Suprapubic skin (tissue), 4 donors: Measurements from ENCODE around the gene ATP8B1. TPM values are rescaled to one million over a fixed set of nuclear protein-coding genes. Genes with fewer than 3 reads are reported as not detected.
"Not testable (repeated sequence)": the region's sequence is repeated elsewhere in the genome, so short reads cannot be mapped to it uniquely, and the experiment has no call there.

Experiments used
- DNase-seq, 2 donors: peaks; one replicate each; pipeline ENCODE4 v3.0.0-alpha.2; 2019; ENCODE audit warnings: low spot score in 2 of 2
- H3K27ac ChIP-seq: fragments of 200-600 bp; sonication (generic); one replicate; pipeline ENCODE4 v1.5.1; 2019
- H3K27me3 ChIP-seq: fragments of 200-600 bp; sonication (generic); one replicate; pipeline ENCODE4 v1.5.1; 2019
- H3K36me3 ChIP-seq: fragments of 200-600 bp; sonication (generic); one replicate; pipeline ENCODE4 v1.5.1; 2019
- H3K4me1 ChIP-seq: fragments of 200-600 bp; sonication (generic); one replicate; pipeline ENCODE4 v1.5.1; 2019
- H3K4me3 ChIP-seq: fragments of 200-600 bp; sonication (generic); one replicate; pipeline ENCODE4 v1.5.1; 2019; ENCODE audit warnings: mild to moderate bottlenecking
- H3K9me3 ChIP-seq: fragments of 200-600 bp; sonication (generic); one replicate; pipeline ENCODE4 v1.5.1; 2019
- EP300 ChIP-seq: sonication (generic); formaldehyde crosslinking; IDR thresholded peaks from one replicate; pipeline ENCODE4 v1.6.1; 2017; ENCODE audit warnings: antibody characterized with exemption
- POLR2A ChIP-seq, 2 donors: fragments of 450-650 bp; IDR thresholded peaks; one replicate each; pipeline ENCODE4 v1.6.1; 2017; ENCODE audit warnings: antibody characterized with exemption in 2 of 2, mild to moderate bottlenecking in 2 of 2, moderate library complexity in 2 of 2
- POLR2AphosphoS5 ChIP-seq, 3 donors: sonication (generic); formaldehyde crosslinking; IDR thresholded peaks; one replicate each; pipeline ENCODE4 v1.6.1; 2017; ENCODE audit warnings: antibody characterized with exemption in 3 of 3
- WGBS: methylation state at CpG from one replicate; pipeline ENCODE4 v1.1.5; 2018; 5-methylcytosine and 5-hydroxymethylcytosine counted together
- total RNA-seq, 4 donors: library from RNA; depleted of rRNA; stranded (reverse); fragments of >200 nt; gene quantifications; one replicate each; pipeline ENCODE4 v1.1.0, GENCODE V29; 2016
- TF ChIP-seq, protein P1 (sequence below), 2 donors: fragments of 200-600 bp in 1 of 2; fragments of 450-650 bp in 1 of 2; sonication (generic) in 1 of 2; IDR thresholded peaks; one replicate each; pipeline ENCODE4 v1.5.1; 2016 to 2019; ENCODE audit warnings: antibody characterized with exemption in 2 of 2, mild to moderate bottlenecking in 1 of 2, moderate library complexity in 1 of 2

ATP8B1 gene
- total RNA-seq, 4 donors from 2014 or later = 21.5 to 59.1 (median 26.0) TPM

DNA sequence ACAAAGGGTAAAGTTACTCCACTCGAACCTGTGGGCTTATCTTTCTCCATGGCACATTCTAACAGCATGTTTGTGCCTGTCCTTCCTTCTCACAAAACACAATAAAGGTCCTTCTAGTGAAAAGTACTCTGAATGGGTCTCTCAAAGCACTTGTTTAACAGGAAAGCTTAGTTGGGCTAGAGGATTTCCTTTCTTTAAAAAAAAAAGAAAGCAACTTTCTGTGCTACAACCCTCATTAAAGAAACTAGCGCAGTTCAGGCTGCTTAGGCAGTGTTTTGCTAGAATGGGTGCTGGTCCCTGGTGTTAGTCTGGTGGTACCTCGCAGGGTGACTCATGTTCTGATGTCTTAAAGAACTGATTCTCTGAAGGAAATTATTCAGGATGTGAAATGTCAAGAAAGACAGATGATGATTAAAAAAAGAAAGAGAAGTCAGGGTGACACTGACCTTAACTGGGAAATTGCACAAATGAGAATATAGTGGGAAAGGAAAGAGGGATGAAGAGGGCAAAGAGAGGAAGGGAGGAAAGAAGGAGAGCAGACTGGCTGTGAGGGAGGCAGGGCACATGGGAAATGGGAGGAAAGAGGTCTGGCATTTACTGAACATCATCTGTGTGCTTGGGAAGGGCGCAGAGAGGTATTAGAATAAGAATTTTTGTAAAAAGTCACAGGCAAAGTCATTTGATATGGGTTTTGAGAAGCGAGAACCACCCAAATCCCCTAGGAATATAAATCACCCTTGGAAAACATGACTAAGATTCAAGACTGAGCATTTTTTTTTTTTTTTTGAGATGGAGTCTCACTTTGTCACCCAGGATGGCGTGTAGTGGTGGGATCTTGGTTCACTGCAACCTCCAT, 74.9 kb downstream of the ATP8B1 start:
- peaks cover 16% of the 10 kb centered on the region for H3K4me1 ChIP-seq
- no peak overlapping the region for H3K4me3 ChIP-seq
- TF ChIP-seq, protein P1, sequence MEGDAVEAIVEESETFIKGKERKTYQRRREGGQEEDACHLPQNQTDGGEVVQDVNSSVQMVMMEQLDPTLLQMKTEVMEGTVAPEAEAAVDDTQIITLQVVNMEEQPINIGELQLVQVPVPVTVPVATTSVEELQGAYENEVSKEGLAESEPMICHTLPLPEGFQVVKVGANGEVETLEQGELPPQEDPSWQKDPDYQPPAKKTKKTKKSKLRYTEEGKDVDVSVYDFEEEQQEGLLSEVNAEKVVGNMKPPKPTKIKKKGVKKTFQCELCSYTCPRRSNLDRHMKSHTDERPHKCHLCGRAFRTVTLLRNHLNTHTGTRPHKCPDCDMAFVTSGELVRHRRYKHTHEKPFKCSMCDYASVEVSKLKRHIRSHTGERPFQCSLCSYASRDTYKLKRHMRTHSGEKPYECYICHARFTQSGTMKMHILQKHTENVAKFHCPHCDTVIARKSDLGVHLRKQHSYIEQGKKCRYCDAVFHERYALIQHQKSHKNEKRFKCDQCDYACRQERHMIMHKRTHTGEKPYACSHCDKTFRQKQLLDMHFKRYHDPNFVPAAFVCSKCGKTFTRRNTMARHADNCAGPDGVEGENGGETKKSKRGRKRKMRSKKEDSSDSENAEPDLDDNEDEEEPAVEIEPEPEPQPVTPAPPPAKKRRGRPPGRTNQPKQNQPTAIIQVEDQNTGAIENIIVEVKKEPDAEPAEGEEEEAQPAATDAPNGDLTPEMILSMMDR (IDR thresholded peaks at IDR 0.05) = no peak
- TF ChIP-seq POLR2AphosphoS5 (IDR thresholded peaks at IDR 0.05) (no peak), EP300 (no peak), POLR2A (IDR thresholded peaks at IDR 0.05) (no peak)
- no peaks in the 10 kb centered on the region for H3K27me3 ChIP-seq
- 48% methylated on average over 6 of the region's 6 CpGs for whole genome bisulfite sequencing
- no peak overlapping the region for H3K27ac ChIP-seq
- H3K36me3 ChIP-seq = peaks cover 2% of the 10 kb centered on the region
- DNase-seq = no peak
- no peaks in the 10 kb centered on the region for H3K9me3 ChIP-seq

DNA sequence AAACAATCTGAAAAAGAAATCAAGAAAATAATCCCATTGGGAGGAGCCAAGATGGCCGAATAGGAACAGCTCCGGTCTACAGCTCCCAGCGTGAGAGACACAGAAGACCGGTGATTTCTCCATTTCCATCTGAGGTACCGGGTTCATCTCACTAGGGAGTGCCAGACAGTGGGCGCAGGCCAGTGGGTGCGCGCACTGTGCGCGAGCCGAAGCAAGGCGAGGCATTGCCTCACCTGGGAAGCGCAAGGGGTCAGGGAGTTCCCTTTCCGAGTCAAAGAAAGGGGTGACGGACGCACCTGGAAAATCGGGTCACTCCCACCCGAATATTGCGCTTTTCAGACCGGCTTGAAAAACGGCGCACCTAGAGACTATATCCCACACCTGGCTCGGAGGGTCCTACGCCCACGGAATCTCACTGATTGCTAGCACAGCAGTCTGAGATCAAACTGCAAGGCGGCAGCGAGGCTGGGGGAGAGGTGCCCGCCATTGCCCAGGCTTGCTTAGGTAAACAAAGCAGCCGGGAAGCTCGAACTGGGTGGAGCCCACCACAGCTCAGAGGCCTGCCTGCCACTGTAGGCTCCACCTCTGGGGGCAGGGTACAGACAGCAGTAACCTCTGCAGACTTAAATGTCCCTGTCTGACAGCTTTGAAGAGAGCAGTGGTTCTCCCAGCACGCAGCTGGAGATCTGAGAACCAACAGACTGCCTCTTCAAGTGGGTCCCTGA, 83.7 kb downstream of the ATP8B1 start:
- not testable (repeated sequence) for H3K36me3 ChIP-seq, DNase-seq, H3K27me3 ChIP-seq, H3K27ac ChIP-seq, H3K4me3 ChIP-seq, H3K9me3 ChIP-seq, H3K4me1 ChIP-seq
- 94% methylated on average over 30 of the region's 31 CpGs for WGBS

DNA sequence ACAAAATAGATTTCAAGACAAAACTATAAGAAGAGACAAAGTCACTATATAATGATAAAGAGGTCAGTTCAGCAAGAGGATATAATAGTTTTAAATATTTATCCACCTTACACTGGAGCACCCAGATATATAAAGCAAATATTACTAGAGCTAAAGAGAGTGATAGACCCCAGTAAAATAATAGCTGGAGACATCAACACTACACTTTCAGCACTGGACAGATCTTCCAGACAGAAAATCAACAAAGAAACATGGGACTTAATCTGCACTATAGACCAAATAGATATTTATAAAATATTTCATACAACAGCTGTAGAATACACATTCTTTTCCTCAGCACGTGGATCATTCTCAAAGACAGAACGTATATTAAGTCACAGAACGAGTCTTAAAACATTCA, 86.6 kb downstream of the ATP8B1 start:
- no peak for TF ChIP-seq EP300
- TF ChIP-seq, protein P1 (IDR thresholded peaks at IDR 0.05) = no peak
- no peak for TF ChIP-seq POLR2AphosphoS5 (IDR thresholded peaks at IDR 0.05)
- TF ChIP-seq POLR2A (IDR thresholded peaks at IDR 0.05) = no peak
- DNase-seq = no peak

DNA sequence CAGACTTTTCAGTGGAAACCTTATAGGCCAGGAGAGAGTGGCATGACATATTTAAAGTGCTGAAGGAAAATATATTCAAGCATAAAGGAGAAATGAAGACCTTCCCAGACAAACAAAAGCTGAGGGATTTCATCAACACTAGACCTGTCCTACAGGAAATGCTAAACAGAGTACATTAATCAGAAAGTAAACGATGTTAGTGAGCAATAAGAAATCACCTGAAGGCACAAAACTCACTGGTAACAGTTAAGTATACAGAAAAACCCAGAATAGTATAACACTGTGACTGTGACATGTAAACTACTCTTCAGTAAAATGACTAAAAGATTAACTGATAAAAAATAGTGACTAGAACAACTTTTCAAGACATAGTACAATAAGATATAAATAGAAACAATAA, 87.4 kb downstream of the ATP8B1 start:
- no peak for DNase-seq
- Histone ChIP-seq H3K36me3 (no peaks in the 10 kb centered on the region), H3K9me3 (no peaks in the 10 kb centered on the region), H3K4me1 (peaks cover 15% of the 10 kb centered on the region), H3K27ac (no peak overlapping the region), H3K4me3 (no peak overlapping the region), H3K27me3 (no peaks in the 10 kb centered on the region)
- WGBS = 31% methylated on average over 1 of the region's 1 CpG
- TF ChIP-seq, protein P1 (IDR thresholded peaks at IDR 0.05) = no peak
- no peak for TF ChIP-seq EP300
- TF ChIP-seq POLR2AphosphoS5 (IDR thresholded peaks at IDR 0.05) = no peak
- no peak for TF ChIP-seq POLR2A (IDR thresholded peaks at IDR 0.05)

More for the DNA sequence above, 86.6 kb downstream of the ATP8B1 start:
- no peak overlapping the region for H3K27ac ChIP-seq
- WGBS = 93% methylated on average over 3 of the region's 3 CpGs
- H3K36me3 ChIP-seq = no peaks in the 10 kb centered on the region
- H3K27me3 ChIP-seq = no peaks in the 10 kb centered on the region
- no peak overlapping the region for H3K4me3 ChIP-seq
- H3K4me1 ChIP-seq = peaks cover 15% of the 10 kb centered on the region
- no peaks in the 10 kb centered on the region for H3K9me3 ChIP-seq

DNA sequence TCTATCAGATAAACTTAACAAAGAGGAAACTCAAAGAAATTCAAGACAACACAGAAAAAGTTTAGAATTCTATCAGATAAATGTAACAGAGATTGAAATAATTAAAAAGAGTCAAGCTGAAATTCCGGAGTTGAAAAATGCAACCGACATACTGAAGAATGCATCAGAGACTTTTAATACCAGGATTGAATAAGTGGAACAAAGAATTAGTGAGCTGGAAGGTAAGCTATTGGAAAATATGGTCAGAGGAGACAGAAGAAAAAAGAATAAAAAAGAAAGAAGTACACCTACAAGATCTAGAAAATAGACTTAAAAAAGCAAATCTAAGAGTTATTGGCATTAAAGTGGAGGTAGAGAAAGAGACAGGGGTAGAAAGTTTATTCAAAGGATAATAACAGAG, 88.0 kb downstream of the ATP8B1 start:
- Histone ChIP-seq H3K9me3 (no peaks in the 10 kb centered on the region), H3K27ac (no peak overlapping the region), H3K27me3 (no peaks in the 10 kb centered on the region), H3K4me1 (peaks cover 15% of the 10 kb centered on the region), H3K36me3 (no peaks in the 10 kb centered on the region), H3K4me3 (no peak overlapping the region)
- DNase-seq = no peak
- 99% methylated on average over 2 of the region's 2 CpGs for WGBS
- no peak for TF ChIP-seq POLR2A (IDR thresholded peaks at IDR 0.05)

DNA sequence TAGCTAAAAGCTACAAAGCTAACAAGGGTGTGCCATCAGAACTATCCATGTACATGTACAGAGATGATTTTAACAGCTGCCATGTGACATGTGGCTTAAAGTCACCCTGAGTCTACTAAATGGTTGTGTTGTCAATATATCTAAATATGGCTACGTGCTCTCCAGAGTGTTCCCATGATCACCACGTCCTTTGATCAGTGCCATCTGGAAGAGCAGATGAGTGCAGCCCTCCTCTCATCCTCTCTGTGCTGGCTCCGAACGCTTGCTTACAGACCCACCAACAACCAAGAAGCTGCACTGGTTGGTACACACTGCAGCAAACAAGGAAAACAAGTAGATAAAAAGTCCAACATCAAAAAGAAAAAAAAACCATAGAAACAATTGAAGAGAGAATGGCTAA, 92.9 kb downstream of the ATP8B1 start:
- no peaks in the 10 kb centered on the region for H3K27me3 ChIP-seq
- no peak overlapping the region for H3K4me3 ChIP-seq
- no peak overlapping the region for H3K27ac ChIP-seq
- H3K4me1 ChIP-seq = peaks cover 18% of the 10 kb centered on the region
- no peaks in the 10 kb centered on the region for H3K9me3 ChIP-seq
- no peaks in the 10 kb centered on the region for H3K36me3 ChIP-seq
- TF ChIP-seq POLR2AphosphoS5 (IDR thresholded peaks at IDR 0.05) = no peak
- TF ChIP-seq EP300 = no peak
- TF ChIP-seq POLR2A (IDR thresholded peaks at IDR 0.05) = no peak
- TF ChIP-seq, protein P1 (IDR thresholded peaks at IDR 0.05) = no peak
- 94% methylated on average over 4 of the region's 4 CpGs for WGBS
- no peak for DNase-seq
